Muscle layer of duodenum (tissue), 2 donors: ENCODE data around the gene GPRIN3.
A peak's percentile ranks its signal among the peaks of the same experiment; 100 is the strongest.

Experiments
- H3K27ac ChIP-seq: one replicate; pipeline ENCODE4 v1.7.0; 2013; ENCODE audit warnings: mild to moderate bottlenecking, low read length
- H3K27me3 ChIP-seq: one replicate; pipeline ENCODE4 v1.7.0; 2013; ENCODE audit warnings: low read depth, mild to moderate bottlenecking, control low read depth, low read length
- H3K36me3 ChIP-seq, 2 donors: one replicate each; pipeline ENCODE4 v1.7.0; 2013; ENCODE audit warnings: low read length in 2 of 2, control low read depth in 1 of 2, mild to moderate bottlenecking in 1 of 2; ENCODE audit not compliant: insufficient read depth in 2 of 2, control insufficient read depth in 1 of 2
- H3K4me1 ChIP-seq, 2 donors: one replicate each; pipeline ENCODE4 v1.7.0; 2013; ENCODE audit warnings: low read length in 2 of 2, mild to moderate bottlenecking in 2 of 2, control low read depth in 1 of 2, moderate library complexity in 1 of 2; ENCODE audit not compliant: insufficient read depth in 2 of 2, control insufficient read depth in 1 of 2
- H3K4me3 ChIP-seq, 2 donors: one replicate each; pipeline ENCODE4 v1.7.0; 2013; ENCODE audit warnings: low read length in 2 of 2, low read depth in 1 of 2, mild to moderate bottlenecking in 1 of 2
- H3K9me3 ChIP-seq, 2 donors: one replicate each; pipeline ENCODE4 v1.7.0; 2013; ENCODE audit warnings: low read length in 2 of 2, control low read depth in 1 of 2, mild to moderate bottlenecking in 1 of 2; ENCODE audit not compliant: control insufficient read depth in 1 of 2
- donor health status: healthy.

Gene GPRIN3

DNA sequence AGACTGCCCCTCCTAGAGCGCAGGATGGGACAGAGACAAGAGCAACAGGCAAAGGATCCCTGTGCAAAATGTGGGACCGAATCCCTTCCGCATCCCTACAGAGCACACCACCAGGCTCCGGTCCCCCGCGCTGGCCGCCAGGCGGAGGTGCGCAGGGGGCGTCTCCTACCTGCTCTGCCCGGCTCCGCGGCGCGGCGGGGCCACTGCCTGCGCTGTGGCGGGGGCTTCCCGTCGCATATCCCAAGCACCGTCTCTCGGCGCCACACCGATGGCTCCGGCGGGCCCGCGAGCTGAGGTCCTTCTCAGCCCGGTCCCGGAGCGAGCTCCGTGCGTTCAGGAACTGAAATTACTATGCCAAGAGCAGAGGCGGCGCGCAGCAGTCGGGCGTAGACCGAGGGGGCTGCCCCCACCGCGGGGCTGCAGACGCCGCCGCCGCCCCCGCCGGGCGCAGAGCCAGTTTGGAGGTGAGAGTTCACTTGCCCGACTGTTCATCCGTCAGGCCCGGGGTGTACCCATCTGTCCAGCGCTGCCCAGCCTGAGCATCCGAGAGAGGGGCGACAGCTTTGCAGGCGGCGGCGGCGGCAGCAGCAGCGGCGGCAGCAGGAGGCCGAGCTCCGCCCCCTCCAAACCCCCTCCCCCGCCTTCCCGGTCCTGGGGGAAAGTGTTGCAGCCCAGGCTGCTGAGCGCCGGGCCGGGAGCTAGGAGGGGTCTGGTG, at the start of gene GPRIN3:
GPRIN3 (minus strand) TSS at position 355 of the 715 bp plus-strand sequence. CDS start 57,690 bp downstream, outside the sequence.
- H3K36me3 ChIP-seq: no peaks in the 10 kb centered on the region
- H3K4me1 ChIP-seq: peaks cover 6 to 9% of the 10 kb centered on the region in 2 donors
- H3K4me3 ChIP-seq: peak within 1 kb of the TSS; percentile 78 to 91
- H3K9me3 ChIP-seq: no peaks in the 10 kb centered on the region
- H3K27me3 ChIP-seq: no peaks in the 10 kb centered on the region
- peak within 1 kb of the TSS; percentile 74 for H3K27ac ChIP-seq

GRCh38 chr4:89357340-89357739, 49.7 kb upstream of the GPRIN3 start:
- Histone ChIP-seq H3K9me3 (no peaks in the 10 kb centered on the region), H3K4me1 (no peaks in the 10 kb centered on the region), H3K27me3 (no peaks in the 10 kb centered on the region), H3K36me3 (no peaks in the 10 kb centered on the region), H3K4me3 (no peak overlapping the region), H3K27ac (no peak overlapping the region)

DNA sequence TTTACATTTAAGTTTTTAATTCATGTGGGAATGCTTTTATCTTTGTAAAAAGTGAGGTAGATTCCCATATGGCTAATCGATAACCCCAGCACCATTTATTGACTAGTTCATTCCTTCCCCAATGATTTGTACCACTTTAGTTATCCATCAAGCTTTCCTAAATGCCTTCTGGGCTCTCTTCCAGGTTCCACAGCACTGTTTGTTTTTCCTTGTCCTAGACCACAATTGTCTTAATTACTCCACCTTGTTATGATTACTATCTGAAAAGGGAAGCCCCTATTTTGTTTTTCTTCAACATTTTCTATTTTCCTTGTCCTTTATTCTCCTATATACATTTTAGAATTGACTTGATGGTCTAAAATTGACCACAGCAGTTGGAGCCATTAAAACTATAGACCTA, 48.5 kb upstream of the GPRIN3 start:
- H3K9me3 ChIP-seq: no peaks in the 10 kb centered on the region
- no peaks in the 10 kb centered on the region for H3K4me1 ChIP-seq
- no peak overlapping the region for H3K4me3 ChIP-seq
- H3K27me3 ChIP-seq: no peaks in the 10 kb centered on the region
- H3K27ac ChIP-seq: no peak overlapping the region
- H3K36me3 ChIP-seq: no peaks in the 10 kb centered on the region

DNA sequence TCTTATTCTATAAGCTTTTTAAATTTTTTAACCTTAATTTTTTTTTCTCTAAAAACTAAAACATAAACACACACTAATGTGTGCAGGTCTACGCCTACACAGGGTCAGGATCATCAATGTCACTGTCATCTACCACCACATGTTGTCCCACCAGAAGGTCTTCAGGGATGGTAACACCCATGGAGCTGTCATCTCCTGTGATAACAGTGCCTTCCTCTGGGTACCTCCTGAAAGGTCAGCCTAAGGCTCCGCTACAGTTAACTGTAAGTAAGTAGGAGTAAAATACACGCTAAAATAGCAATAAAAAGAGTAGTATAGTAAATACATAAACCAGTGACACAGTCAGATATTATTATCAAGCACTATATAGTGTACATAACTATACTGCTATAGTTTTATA, 45.9 kb upstream of the GPRIN3 start:
- Histone ChIP-seq H3K4me1 (no peaks in the 10 kb centered on the region), H3K36me3 (no peaks in the 10 kb centered on the region), H3K9me3 (no peaks in the 10 kb centered on the region), H3K4me3 (no peak overlapping the region), H3K27me3 (no peaks in the 10 kb centered on the region), H3K27ac (no peak overlapping the region)

DNA sequence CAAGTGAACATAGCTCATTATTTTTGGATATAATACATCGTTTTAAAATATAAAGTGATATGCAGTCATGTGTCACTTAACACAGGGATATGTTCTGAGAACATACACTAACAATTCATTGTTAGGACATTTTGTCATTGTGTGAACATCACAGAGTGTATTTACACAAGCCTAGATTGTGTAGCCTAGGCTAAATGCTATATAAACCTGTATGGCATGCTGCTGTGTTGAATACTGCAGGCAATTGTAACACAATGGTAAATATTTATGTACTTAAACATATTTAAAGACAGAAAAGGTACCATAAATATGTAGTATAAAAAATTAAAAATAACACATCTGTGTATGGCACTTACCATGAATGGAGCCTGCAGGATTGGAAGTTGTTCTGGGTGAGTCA, 44.9 kb upstream of the GPRIN3 start:
- H3K4me1 ChIP-seq: no peaks in the 10 kb centered on the region
- no peak overlapping the region for H3K27ac ChIP-seq
- H3K4me3 ChIP-seq: no peak overlapping the region
- no peaks in the 10 kb centered on the region for H3K36me3 ChIP-seq
- H3K9me3 ChIP-seq: peaks cover 3% of the 10 kb centered on the region in 2 donors
- H3K27me3 ChIP-seq: no peaks in the 10 kb centered on the region

DNA sequence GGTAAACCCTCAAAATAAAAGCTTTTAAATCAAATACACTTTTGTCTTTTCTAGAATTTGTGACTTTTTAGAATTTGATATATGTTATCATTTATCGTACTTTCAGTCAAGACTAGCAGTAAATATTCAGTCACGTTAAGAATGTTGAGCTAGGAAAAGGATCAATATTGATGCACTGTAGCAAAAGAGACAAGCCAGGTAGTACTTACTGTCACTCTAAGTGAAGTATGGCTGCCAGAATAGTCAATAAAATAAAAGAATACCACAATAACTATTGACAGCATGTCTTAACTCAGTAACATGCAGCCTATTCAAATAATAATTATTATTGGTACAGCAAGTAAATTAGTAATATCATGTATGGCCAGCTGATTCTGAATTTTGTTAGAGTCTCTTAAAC, 43.6 kb upstream of the GPRIN3 start:
- H3K27me3 ChIP-seq: no peaks in the 10 kb centered on the region
- no peaks in the 10 kb centered on the region for H3K36me3 ChIP-seq
- no peaks in the 10 kb centered on the region for H3K4me1 ChIP-seq
- no peak overlapping the region for H3K4me3 ChIP-seq
- peaks cover 3% of the 10 kb centered on the region in 2 donors for H3K9me3 ChIP-seq
- H3K27ac ChIP-seq: no peak overlapping the region

DNA sequence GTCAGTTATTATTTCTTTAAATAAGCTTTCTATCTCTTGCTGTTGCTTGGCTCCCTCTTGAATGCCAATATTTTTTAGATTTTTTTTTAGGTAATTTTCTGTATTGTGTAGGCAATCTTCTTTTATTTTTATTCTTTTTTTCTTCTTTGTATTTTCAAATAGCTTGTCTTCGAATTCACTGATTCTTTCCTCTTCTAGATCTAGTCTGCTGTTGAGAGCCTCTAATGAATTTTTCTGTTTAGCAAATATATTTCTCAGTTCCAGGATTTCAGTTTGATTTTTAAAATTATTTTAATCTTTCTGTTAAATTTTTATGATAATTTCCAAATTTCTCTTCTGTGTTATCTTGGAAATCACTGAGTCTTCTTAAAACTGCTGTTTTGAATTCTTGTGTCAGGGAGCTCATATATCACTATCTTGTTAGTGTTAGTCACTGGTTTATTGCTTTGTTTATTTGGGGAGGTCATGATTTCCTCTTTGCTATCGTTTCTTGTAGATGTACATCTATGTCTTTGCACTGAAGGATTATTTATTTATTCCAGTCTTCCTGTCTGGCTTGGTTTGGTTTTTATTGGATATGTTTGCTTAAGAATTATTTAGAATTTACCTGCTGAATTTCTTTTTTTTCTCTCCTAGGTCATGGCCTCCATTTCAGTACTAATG, 39.9 kb upstream of the GPRIN3 start:
- no peak overlapping the region for H3K27ac ChIP-seq
- no peak overlapping the region for H3K4me3 ChIP-seq
- H3K9me3 ChIP-seq: peaks cover 3% of the 10 kb centered on the region in 2 donors
- no peaks in the 10 kb centered on the region for H3K36me3 ChIP-seq
- no peaks in the 10 kb centered on the region for H3K4me1 ChIP-seq
- no peaks in the 10 kb centered on the region for H3K27me3 ChIP-seq

DNA sequence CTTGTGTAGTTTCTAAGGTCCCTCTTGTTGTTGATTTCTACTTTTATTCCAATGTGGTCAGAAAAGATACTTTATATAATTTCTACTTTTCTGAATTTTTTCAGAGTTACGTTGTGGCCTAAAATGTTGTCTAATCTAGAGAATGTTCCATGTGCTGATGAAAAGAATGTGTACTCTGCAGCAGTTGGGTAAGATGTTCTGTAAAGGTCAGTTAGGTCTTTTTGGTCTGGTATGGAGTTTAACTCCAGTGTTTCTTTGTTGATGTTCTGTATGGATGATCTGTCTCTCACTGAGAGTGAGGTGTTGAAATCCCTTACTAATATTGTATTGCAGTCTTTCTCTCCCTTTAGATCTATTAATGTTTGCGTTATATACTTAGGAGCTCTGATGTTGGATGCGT, 37.0 kb upstream of the GPRIN3 start:
- no peaks in the 10 kb centered on the region for H3K4me1 ChIP-seq
- peaks cover 3% of the 10 kb centered on the region in 2 donors for H3K9me3 ChIP-seq
- no peaks in the 10 kb centered on the region for H3K27me3 ChIP-seq
- H3K4me3 ChIP-seq: no peak overlapping the region
- H3K36me3 ChIP-seq: no peaks in the 10 kb centered on the region
- no peak overlapping the region for H3K27ac ChIP-seq

DNA sequence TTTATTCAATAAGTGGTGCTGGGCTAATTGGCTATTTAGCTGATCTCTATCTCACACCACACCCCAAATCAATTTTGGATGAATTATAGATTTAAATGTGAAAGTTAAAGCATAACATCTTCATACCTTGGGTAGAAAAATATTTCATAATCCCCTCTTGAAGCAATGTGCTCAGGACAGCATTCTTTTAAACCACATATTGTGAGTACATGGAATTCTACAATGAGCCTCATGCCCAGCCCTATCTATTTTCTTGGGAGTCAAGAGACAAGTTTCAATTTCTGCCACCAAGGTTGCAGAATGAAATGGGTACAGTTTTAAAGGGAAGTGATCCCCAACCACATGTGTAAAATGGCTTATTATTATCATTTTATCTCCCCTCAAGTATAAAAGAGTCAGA, 30.6 kb upstream of the GPRIN3 start:
- Histone ChIP-seq H3K27me3 (no peaks in the 10 kb centered on the region), H3K4me1 (peaks cover 0 to 10% of the 10 kb centered on the region in 2 donors), H3K27ac (no peak overlapping the region), H3K4me3 (no peak overlapping the region), H3K36me3 (no peaks in the 10 kb centered on the region), H3K9me3 (no peaks in the 10 kb centered on the region)

GRCh38 chr4:89337681-89338080, 30.1 kb upstream of the GPRIN3 start:
- Histone ChIP-seq H3K9me3 (no peaks in the 10 kb centered on the region), H3K4me1 (peaks cover 0 to 10% of the 10 kb centered on the region in 2 donors), H3K27me3 (no peaks in the 10 kb centered on the region), H3K36me3 (no peaks in the 10 kb centered on the region), H3K27ac (no peak overlapping the region), H3K4me3 (no peak overlapping the region)

DNA sequence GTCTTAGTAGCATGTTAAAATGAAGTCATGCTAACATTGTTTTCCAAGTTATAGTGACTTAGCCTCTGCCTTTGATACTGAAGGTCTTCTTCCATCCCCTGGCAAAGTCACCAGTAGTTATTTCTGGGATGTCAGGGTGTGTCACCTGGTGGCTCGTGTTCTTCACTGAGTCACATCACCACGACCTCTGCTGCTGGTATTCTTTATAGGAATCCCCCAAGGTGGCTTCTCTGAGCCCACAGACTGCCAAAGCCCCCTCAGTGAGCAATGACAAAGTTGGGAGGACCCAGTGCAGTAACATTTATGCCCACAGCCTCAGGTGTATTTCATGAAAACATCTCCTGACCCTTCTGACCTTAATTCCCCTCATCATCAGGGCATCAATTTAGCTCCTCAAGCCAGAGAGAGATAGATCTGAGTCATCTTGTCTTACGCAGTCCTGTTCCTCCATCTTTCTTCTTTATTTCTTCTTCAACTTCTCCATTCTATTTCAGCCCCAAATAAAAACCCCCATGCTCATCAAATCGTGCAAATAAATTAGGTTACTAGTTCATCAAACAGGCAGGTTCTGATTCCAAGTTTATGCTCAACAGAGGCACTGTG, 29.3 kb upstream of the GPRIN3 start:
- Histone ChIP-seq H3K27me3 (no peaks in the 10 kb centered on the region), H3K9me3 (no peaks in the 10 kb centered on the region), H3K36me3 (no peaks in the 10 kb centered on the region), H3K4me3 (no peak overlapping the region), H3K27ac (no peak overlapping the region), H3K4me1 (peaks cover 0 to 10% of the 10 kb centered on the region in 2 donors)
